Bronchial epithelial cell (primary cell): ENCODE measurements around the gene NR2F2. TPM values are rescaled to one million over a fixed set of nuclear protein-coding genes. Genes with fewer than 3 reads are reported as not detected.

ENCODE experiments used
- DNase-seq: peaks from one replicate; pipeline ENCODE4 v3.0.0-alpha.2; 2010; ENCODE audit warnings: low read depth
- FAIRE-seq: peaks from 2 replicates; lab custom pipeline; 2011; peaks lifted over from hg19 to GRCh38; lab: Jason Lieb, UNC
- H3K27me3 ChIP-seq: 2 replicates; pipeline ENCODE4 v1.5.1; 2011; ENCODE audit warnings: low read length; ENCODE audit not compliant: control insufficient read depth, insufficient read depth
- H3K36me3 ChIP-seq: 2 replicates; pipeline ENCODE4 v1.5.1; 2011; ENCODE audit warnings: low read length; ENCODE audit not compliant: control insufficient read depth, insufficient read depth
- H3K4me3 ChIP-seq: 2 replicates; pipeline ENCODE4 v1.5.1; 2011; ENCODE audit warnings: mild to moderate bottlenecking, low read depth, low read length, control low read depth
- total RNA-seq: library from RNA; depleted of rRNA; stranded (reverse); fragments of >200 nt; gene quantifications from 2 replicates; pipeline ENCODE4 v1.2.1, GENCODE V29; 2014
- TF ChIP-seq, protein P1 (sequence below): IDR thresholded peaks from 2 replicates; pipeline ENCODE4 v1.5.1; 2011; ENCODE audit warnings: mild to moderate bottlenecking, moderate library complexity, low read length, control low read depth, inconsistent platforms; ENCODE audit not compliant: insufficient read depth, severe bottlenecking

NR2F2 gene
- total RNA-seq, 1 donor from 2014 or later: 1.6 TPM

DNA sequence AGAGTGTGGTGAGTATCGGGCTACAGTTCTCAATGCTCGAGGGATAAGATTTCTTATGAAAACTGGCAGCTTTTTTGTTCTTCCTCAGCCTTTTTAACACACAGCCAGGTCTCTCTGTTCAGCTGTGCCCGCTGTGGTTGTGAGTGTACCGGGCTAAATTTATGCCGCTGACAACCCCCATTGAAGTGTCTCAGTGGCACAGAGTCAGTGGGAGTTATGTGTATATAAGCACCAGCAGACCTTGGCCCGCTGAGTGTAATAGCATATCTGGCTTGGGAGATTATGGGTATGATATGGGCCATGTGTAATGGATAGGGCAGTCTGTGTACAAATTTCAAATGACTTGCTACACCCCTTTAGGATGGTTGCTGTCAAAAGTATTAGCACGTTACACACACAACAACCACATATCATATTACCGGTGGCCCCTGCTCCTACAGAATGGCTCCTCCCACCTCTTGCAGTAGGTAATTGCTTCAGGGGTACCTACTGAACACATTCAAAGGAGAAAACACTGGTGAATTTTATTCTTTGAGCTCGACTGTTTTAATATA, 26.9 kb upstream of the NR2F2 start:
- no peaks in the 10 kb centered on the region for H3K36me3 ChIP-seq
- no peaks in the 10 kb centered on the region for H3K27me3 ChIP-seq
- TF ChIP-seq, protein P1, sequence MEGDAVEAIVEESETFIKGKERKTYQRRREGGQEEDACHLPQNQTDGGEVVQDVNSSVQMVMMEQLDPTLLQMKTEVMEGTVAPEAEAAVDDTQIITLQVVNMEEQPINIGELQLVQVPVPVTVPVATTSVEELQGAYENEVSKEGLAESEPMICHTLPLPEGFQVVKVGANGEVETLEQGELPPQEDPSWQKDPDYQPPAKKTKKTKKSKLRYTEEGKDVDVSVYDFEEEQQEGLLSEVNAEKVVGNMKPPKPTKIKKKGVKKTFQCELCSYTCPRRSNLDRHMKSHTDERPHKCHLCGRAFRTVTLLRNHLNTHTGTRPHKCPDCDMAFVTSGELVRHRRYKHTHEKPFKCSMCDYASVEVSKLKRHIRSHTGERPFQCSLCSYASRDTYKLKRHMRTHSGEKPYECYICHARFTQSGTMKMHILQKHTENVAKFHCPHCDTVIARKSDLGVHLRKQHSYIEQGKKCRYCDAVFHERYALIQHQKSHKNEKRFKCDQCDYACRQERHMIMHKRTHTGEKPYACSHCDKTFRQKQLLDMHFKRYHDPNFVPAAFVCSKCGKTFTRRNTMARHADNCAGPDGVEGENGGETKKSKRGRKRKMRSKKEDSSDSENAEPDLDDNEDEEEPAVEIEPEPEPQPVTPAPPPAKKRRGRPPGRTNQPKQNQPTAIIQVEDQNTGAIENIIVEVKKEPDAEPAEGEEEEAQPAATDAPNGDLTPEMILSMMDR: no peak
- FAIRE-seq: no peak
- no peak overlapping the region for H3K4me3 ChIP-seq
- DNase-seq: no peak

DNA sequence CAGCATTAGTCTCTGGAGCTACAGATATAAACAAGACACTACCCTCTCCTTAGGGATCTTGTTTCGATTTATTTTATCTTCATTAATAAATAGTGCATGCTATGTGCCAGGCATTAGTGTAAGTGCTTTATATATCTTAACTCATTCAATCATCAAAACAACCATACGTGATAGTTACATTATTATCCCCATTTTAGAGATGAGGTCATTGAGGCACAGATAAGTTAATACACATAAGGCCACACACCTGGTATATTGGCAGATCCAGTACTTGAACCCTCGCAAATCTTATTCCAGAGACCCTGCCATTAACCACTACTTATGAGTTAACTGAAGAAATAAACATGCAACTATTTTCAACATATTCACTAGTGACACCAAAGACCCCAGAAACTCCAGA, 25.7 kb upstream of the NR2F2 start:
- TF ChIP-seq, protein P1: no peak
- Histone ChIP-seq H3K36me3 (no peaks in the 10 kb centered on the region), H3K4me3 (no peak overlapping the region), H3K27me3 (no peaks in the 10 kb centered on the region)
- FAIRE-seq (no peak), DNase-seq (no peak)

DNA sequence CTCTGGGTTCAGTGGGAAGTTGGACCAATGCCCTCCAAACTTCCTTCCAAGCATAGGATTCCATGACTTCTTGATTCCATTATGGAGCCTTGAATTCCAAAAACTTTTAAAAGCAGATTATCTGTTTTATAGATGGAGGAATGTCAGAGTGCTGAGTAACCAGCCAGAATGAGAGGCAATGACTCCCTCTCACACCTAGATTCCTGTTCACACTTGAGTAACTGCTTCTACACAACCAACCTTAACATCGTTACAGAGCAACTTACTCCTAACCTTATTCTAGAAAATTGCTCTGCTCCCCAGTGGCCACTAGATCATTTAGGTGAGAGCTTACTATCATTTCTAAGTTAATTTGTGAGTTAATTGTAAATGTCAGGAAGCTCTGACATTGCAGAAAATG, 24.2 kb upstream of the NR2F2 start:
- Histone ChIP-seq H3K4me3 (no peak overlapping the region), H3K36me3 (no peaks in the 10 kb centered on the region), H3K27me3 (no peaks in the 10 kb centered on the region)
- TF ChIP-seq, protein P1: no peak
- DNase-seq (no peak), FAIRE-seq (no peak)

DNA sequence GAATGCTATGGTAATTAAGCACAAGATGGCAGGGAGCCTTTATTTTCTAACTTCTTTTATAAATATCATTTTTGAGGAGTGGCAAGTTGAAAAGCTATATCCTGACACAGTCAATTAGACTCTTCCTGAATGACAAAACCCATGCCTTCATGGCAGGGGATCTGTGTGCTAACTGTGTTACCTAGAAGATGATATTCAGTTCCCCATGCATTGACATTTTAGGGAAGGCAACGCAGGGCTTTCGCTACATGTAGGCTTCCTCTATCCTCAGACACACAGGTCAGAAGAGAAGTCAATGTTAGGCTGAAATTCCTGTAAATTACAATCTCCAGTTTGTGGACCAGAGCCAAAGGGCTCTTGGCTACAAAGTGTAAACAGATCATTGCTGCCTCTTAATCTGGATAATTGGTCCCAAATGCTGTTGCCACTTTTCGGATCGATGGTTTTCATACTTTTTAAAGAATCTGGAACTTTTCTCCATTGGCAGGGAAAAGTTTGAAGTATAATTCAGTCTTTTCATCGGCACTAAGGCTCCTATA, 22.6 kb upstream of the NR2F2 start:
- Histone ChIP-seq H3K27me3 (no peaks in the 10 kb centered on the region), H3K36me3 (no peaks in the 10 kb centered on the region), H3K4me3 (no peak overlapping the region)
- TF ChIP-seq, protein P1: no peak
- FAIRE-seq (no peak), DNase-seq (no peak)

DNA sequence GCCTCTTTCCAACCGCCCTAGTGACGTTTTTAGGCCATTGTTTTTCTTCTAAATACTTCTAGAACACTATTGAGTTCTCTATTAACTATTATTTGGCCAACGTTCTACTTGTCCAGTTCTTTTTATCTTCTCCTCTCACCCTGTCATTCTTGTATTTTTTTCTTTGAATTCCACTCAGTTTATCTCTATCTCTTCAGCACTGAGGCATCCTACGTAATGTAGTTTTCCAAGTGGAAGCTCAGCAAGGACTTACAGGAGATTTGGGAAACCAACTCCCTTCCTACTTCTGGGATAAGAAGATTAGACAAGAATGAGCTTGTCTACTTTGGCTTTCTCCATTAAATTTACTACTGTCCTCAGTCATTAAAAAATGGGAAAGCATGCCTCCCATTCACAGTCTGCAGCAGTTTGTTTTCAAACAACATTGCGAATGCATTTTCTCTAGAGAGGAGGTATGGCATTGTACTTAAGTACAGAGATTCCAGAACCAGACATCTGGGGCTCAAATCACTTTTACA, 21.3 kb upstream of the NR2F2 start:
- FAIRE-seq (no peak), DNase-seq (no peak)
- no peak overlapping the region for H3K4me3 ChIP-seq
- TF ChIP-seq, protein P1: no peak
- H3K27me3 ChIP-seq: no peaks in the 10 kb centered on the region
- H3K36me3 ChIP-seq: no peaks in the 10 kb centered on the region
